Activated CD4-positive, alpha-beta T cell treated with anti-CD3 and anti-CD28 coated beads, Interleukin-2, amount 50 U/mL, for 1 hour (primary cell): Measurements from ENCODE around the gene SLC66A1.

Experiments
- DNase-seq: peaks from one replicate; pipeline ENCODE4 v3.0.0-alpha.2; 2020

The SLC66A1 gene

GRCh38 chr1:19344831-19345230 is 32.7 kb downstream of the SLC66A1 start:
- no peak for DNase-seq

- DNase-seq: no peak
These were observed 33.3 kb downstream of the SLC66A1 start for GRCh38 chr1:19345391-19345790.

- DNase-seq: no peak
These were observed 33.9 kb downstream of the SLC66A1 start for GRCh38 chr1:19346026-19346425.

GRCh38 chr1:19347533-19348172 is 35.5 kb downstream of the SLC66A1 start:
- DNase-seq: no peak

- DNase-seq: no peak
These were observed 36.5 kb downstream of the SLC66A1 start for GRCh38 chr1:19348441-19349198.

- DNase-seq: no peak
These were observed 37.9 kb downstream of the SLC66A1 start for GRCh38 chr1:19349999-19350398.

GRCh38 chr1:19350566-19350965 is 38.4 kb downstream of the SLC66A1 start:
- no peak for DNase-seq

- DNase-seq: no peak
These were observed 39.7 kb downstream of the SLC66A1 start for GRCh38 chr1:19351873-19352272.

GRCh38 chr1:19352839-19353238 is 40.7 kb downstream of the SLC66A1 start:
- DNase-seq: no peak

- DNase-seq: no peak
These were observed 41.5 kb downstream of the SLC66A1 start for GRCh38 chr1:19353596-19353995.

- no peak for DNase-seq
These were observed 42.4 kb downstream of the SLC66A1 start for GRCh38 chr1:19354531-19354981.

- DNase-seq: no peak
These were observed 44.1 kb downstream of the SLC66A1 start for GRCh38 chr1:19356266-19356665.

GRCh38 chr1:19357299-19357986 is 45.3 kb downstream of the SLC66A1 start:
- no peak for DNase-seq

- DNase-seq: no peak
These were observed 46.6 kb downstream of the SLC66A1 start for GRCh38 chr1:19358710-19359109.

GRCh38 chr1:19359357-19359756 is 47.2 kb downstream of the SLC66A1 start:
- DNase-seq: no peak

- DNase-seq: no peak
These were observed 47.9 kb downstream of the SLC66A1 start for GRCh38 chr1:19360016-19360415.

- DNase-seq: no peak
These were observed 48.3 kb downstream of the SLC66A1 start for GRCh38 chr1:19360432-19360831.

- DNase-seq: no peak
These were observed 48.9 kb downstream of the SLC66A1 start for GRCh38 chr1:19360843-19361610.

- no peak for DNase-seq
These were observed 49.6 kb downstream of the SLC66A1 start for GRCh38 chr1:19361611-19362147.

- no peak for DNase-seq
These were observed 51.5 kb downstream of the SLC66A1 start for GRCh38 chr1:19363536-19364152.

- DNase-seq: no peak
These were observed 53.6 kb downstream of the SLC66A1 start for GRCh38 chr1:19365721-19366120.
